GM19397 (cell line): ENCODE data around the gene TMEM44.
"Not testable (repeated sequence)": the region's sequence is repeated elsewhere in the genome, so short reads cannot be mapped to it uniquely, and the experiment has no call there.

Experiments used
- ATAC-seq: cut with Tn5 transposase; IDR thresholded peaks from one replicate; pipeline ENCODE4 v1.9.1; 2021; ENCODE audit warnings: mild to moderate bottlenecking, moderate library complexity; ENCODE audit not compliant: unreplicated experiment

TMEM44 gene

DNA sequence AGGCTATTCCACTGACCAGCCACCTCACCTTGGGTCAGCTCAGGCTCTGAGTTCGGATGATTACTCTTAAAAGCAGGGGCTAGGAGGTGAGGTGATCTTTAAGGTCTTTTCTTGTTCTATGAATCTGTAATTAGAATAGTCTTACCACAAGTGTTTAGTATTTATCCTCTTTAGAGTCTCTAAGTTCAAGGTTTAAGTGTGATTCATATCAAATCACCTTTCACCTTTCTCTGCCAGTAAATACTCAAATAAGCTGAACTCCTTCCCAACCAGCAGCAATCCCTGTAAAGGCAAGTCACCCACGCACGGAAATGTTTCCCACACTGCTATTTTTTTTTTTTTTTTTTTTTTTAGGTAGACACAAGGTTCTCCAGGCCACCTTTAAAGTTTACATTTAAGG lies 14.5 kb upstream of the TMEM44 start:
- ATAC-seq, result no peak

DNA sequence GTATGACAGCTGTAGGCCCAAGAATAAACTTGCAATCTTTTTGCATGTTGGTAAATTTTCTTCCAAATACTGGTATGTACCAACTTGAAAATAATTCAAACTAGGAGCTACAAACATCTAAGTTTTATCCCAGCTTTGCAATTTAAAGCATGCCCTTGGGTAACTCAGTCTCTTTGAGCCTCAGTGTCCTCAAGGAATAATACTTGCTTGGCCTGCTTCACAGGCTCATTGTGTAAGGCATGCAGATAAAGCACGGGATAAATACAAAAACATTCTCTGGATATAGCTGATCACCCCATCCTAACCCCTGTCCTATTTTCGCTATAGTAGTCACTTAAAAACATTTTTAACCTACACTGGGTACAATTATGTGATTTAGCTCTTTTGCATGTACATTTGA lies 9.6 kb upstream of the TMEM44 start:
- no peak for ATAC-seq

DNA sequence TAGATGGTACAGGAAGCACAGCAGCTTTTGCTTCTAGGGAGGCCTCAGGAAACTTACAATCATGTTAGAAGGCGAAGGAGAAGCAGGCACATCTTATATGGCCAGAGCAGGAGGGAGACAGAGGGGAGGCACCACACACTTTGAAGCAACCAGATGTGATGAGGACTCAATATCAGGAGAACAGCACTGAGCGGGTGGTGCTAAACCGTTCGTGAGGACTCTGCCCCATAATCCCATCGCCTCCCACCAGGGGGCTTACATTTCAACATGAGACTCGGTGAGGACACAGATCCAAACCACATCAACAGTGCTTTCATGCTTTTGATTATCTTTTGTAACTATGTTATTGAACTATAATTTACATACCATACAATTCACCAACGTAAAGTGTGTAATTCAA lies 7.6 kb upstream of the TMEM44 start:
- ATAC-seq, result no peak

DNA sequence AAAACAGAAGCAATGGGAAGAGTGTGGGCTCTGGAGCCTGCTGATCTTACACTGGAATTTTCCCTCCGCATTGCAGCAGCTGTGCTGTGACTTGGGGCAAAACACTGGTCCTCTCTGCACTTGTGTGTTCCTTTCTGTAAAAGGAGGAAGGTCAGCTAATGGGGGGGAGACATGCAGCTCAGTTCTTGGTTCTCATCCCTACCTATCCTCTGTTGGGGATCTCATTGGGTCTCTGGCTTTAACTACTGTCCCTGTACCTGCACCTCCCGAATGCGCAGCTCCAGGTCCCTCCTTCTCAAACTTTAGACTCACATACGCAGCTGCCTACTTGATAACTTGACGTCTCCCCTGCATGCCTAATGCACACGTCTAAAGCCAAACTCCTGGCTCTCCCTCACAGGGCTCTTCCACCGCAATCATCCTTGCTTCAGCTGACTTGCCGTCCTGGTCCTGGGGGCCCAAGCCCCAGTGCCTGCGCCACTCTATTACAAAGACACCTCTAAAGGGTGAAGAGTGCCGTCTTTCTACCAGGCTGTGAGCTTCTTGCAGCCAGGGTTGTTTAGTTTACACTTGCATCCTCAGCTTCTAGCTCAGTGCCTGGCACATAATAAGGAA lies 5.9 kb upstream of the TMEM44 start:
- no peak for ATAC-seq

DNA sequence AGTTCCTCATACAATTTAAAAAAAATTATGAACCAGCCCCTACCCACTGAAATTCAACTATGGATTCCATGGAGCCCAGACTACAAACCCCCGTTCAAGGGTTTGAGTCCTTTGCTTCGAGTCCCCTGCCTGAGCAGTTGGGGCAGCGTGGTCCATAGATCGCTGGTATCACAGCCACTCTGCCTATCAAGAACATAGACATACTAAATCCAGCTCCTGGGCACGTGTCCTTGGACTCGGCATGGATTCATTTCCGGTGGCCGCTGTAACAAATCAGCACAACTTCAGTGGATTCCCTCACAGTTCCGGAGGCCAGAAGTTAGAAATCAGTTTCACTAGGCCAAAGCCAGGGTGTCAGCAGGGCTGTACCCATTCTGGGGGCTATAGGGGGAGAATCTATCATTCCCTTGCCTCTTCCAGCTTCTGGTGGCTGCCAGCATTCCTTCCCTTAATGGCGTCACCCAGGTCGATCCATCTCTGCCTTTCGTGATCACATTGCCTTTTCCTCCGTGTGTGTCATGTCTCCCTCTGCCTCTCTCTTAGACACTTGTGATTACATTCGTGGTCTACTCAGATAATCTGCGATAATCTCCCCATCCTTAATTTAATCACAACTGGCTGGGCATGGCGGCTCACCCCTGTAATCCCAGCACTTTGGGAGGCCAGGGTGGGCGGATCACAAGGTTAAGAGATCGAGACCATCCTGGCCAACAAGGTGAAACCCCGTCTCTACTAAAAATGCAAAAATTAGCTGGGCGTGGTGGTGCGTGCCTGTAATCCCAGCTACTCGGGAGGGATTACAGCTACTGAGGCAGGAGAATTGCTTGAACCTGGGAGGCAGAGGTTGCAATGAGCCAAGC lies 4.6 kb upstream of the TMEM44 start:
- no peak for ATAC-seq

DNA sequence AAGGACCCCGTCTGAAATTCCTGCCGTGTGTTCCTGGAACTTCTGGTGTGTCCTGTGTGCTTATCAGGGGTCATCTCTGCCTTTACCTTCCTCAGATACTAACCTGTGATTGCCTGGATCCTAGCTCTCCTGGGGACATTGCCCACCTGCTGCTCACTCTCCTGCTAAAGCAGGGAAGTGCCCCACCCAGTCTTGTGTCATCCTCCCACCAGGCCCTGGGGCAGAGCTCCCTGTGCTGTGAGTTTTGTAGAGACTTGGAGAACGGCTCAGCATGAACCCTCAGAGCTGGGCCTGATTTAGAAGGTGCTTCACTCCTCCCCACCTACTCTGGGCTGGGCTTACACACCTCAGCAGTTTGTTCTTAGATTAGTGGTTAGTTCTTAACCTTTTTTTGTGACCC lies 3.8 kb upstream of the TMEM44 start:
- ATAC-seq, result no peak

DNA sequence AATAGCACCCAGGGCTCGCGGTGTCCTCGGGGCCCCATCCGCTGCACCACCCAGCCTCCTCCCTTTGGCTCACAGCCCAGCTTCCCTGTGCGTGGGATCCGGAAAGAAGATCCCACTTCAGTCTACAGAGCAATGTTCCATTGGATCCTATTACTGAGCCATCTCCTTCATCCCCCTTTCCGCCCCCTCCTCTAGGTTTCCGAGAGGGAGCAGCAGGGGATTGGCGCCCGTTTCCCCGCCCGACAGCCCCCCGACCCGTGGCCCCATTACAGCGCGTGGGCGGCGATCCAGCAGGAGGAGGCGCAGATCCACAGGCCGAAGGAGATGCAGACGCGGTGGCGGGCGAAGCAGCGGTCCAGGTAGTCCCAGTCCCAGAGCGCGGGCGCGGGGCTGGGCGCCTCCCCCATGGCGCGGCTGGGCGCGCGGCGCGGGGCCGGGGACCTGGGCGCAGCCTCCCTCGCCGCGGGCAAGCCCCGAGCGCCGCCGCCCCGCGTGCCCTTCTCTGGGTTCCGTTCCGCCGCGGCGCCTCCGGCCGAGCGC lies 340 bp downstream of the TMEM44 start:
- peak; percentile 59 for ATAC-seq

DNA sequence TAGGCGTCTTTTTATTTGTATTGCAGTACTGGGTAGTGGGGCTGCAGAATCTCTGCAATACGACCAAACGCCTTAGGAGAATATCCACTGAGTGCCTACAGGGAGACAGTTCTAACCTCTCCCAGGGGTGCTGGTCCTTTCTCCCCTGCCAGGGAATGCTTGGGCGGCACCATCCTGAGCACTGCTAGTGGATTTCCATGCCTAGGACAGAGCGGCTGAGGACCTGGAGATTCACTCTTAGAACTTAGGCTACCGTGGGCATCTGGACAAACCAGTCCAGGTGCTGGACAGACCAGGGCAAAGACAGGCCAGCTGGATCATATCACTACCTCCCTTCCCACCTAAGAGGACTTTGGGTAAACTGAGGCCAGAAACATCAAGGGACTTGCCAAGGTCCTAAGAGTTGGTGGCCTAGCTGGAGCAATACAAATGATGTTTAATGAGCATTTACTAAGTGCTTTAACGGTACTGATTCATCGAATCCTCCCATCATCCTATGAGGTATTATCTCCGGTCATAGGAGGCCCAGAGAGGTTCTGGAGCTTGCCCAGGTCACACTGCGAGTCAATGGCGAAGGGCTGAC lies 902 bp downstream of the TMEM44 start:
- no peak for ATAC-seq

DNA sequence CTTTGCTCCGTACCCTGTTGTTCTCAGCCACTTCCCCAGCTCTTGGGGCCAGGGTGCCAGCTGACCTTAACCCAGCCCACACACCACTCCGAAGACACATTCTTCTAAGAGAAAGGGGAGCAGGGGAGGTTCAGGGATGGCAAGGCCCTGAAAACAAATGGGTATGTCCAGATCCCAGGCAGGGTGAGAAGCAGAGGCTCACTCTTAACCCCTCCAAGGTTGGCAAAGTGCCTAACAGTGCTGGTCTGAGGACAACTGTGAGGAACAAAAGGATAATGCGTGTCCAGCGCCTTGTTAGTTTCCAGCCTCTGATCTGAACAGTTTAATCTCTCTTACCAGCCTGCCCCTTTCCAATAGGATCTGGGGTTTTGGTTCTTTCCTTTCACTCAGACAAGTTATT lies 1.5 kb downstream of the TMEM44 start:
- no peak for ATAC-seq

DNA sequence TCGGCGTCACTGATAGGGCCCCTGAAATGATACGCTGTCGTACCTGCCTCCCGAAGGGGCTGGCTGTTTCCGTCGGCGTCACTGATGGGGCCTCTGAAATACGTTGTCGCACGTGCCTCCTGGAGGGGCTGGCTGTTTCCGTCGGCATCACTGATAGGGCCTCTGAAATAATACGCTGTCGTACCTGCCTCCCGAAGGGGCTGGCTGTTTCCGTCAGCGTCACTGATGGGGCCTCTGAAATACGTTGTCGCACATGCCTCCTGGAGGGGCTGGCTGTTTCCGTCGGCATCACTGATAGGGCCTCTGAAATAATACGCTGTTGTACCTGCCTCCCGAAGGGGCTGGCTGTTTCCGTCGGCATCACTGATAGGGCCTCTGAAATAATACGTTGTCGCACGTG lies 2.5 kb downstream of the TMEM44 start:
- ATAC-seq, result not testable (repeated sequence)

DNA sequence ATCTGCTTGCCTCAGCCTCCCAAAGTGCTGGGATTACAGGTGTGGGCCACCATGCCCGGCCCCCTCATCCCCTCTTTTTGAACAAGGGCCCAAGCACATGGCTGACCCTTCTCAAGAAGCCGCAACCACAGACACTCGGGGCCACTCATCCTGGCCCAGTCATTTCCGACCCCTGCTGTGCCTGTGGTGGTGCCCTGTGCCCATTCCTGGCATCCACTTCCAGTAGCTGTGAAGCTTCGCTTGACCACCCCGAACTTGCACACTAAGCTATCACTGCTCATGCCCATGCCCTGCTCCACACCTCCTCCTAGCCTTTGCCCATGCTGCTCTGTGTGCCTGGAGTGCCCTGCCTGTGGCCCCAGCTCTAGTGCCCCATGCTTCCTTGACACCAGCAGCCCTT lies 8.3 kb downstream of the TMEM44 start:
- no peak for ATAC-seq

DNA sequence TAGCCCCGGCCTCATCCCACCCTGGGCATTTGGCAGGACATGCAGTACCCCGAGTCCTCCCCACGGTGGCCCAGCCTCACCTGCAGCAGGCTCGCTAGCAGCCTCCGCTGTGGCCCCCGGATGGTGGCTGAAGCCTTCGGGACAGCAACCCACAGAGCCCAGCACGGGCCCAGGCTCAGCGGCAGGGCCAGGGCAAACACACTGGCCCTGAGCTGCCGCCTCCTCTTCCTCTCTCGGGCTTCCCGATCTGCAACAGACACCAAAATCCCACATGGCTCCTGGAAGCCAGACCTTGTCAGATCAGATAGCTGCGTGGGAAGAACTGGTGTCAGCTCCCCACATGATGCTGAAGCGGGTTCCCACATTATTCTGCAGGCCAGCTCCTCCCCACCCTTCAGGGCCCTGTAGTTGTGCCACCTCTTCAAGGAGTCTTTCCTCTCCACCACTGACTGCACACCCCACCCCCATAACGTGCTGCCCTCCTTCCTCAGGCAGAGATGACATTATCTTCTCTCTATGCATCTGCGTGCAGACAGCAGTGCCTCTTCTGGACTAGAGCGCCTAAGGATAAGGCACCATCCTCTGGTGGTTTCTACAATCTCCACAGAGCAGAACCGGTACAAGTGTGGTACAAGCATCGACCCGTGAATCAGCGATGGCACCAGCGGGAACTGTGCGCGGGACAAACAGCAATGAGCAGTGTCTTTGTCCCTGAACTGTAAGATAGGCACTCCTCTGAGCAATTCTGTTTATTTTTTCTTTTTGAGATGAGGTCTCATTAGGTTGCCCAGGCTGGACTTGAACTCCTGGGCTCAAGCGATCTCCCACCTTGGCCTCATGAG lies 9.5 kb downstream of the TMEM44 start:
- no peak for ATAC-seq

DNA sequence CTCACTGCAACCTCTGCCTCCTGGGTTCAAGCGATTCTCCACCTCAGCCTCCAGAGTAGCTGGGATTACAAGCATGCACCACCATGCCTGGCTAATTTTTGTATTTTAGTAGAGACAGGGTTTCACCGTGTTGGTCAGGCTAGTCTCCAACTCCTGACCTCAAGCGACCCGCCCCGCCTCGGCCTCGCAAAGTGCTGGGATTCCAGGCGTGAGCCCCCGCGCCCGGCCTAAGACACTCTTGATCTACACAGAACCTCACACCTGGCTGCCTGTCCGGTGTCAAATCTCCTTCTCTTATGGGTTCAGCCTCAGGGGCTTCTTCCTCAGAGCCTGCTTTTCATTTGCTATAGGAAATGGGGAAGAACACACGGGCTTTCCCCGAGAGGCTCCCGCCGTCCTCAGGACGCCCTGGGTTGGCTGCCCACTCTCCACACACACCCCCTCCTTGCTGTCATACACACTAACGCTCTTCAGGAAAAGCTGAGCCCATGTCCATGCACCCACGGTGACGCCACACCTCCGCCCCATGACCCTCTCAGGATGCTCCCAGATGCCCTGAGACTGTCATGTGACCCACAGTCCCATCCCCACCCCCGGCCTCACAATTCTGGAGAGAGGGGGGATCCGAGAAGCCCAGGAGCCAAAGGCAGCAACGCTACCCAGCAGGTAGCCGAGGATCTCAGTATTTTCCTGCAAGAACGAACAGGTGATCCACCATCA lies 10.4 kb downstream of the TMEM44 start:
- ATAC-seq, result no peak

DNA sequence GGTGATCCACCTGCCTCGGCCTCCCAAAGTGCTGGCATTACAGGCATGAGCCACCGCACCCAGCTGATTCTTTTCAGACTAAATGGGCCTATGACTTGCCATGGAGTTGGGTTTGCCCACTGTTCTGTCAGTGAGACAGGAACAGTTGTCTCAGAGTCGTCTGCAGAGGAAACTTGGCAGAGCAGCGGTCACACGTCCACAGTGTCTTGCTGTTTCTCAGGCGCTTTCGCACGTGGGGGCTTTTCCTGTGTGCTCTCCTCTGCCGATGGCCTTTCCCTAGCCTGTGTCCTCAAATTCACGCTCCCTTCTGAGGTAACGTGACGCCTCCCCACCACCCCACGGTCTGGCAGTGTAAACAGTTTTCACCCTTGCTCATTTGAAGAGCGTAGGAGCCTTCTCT lies 11.3 kb downstream of the TMEM44 start:
- ATAC-seq, result no peak

DNA sequence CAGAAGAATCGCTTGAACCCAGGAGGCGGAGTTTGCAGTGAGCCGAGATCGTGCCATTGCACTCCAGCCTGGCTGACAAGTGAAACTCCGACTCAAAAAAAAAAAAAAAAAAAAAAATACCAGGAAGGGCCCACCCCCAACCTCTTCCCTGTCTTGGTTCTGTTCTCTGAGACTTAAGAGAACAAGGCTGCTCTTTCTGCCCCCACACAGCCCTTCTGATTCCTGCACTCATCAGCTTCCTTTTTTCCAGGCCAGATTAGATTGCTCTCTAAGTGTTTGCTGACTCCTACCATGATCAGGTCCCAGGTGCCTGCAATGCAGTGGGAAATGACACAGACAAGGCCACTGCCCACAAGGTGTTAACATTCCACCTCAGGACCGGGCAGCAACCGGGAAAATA lies 13.0 kb downstream of the TMEM44 start:
- no peak for ATAC-seq

DNA sequence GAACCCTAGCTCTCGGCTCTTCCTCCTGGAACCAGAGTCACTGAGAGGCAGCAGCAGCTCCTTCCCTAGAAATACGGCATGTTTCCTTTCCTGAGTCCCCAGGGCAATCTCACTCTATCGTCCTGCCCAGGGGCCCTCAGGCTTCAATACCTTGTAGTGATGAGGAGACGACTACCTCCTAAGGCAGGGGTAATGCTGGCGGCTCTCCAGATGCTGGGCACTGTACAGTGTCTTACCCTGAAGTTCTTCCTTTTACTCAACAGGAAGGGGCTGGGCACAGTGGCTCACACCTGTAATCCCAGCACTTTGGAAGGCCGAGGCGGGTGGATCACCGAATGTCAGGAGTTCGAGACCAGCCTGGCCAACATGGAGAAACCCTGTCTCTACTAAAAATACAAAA lies 13.5 kb downstream of the TMEM44 start:
- no peak for ATAC-seq

DNA sequence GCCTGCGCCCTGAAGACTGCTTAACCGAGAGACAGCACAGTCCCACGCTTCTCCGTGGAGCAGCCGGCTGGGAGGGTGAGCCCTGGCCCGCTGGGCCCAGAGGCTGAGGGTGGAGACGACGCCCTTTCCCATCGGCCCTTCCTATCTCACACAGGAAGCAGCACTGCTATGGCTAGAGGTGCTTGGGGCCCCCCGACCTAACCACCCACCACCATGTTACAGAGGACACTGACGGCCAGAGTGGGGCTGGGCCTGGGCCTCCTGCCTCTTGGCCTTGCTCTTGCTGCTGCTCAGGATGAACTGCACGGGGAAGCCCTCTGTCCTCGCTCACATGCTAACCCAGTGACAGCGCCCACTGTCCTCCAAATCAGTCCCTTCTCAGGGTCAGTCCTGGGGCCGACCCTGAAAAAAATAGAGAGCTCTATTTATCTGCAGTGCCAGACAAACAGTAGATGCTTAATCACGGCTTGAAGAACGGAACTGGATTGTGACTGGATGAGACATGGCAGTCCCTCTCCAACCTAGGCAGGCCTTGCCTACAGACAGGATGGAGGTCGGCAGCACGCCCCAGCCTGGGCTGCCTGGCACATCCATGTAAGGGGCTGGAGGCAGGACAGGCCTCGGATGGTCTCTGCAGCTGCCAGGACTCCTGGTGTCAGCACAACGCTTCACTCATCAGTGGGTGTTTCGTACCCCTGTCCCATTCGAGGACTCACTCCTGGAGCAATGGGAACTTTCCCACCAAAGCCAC lies 14.2 kb downstream of the TMEM44 start:
- no peak for ATAC-seq

DNA sequence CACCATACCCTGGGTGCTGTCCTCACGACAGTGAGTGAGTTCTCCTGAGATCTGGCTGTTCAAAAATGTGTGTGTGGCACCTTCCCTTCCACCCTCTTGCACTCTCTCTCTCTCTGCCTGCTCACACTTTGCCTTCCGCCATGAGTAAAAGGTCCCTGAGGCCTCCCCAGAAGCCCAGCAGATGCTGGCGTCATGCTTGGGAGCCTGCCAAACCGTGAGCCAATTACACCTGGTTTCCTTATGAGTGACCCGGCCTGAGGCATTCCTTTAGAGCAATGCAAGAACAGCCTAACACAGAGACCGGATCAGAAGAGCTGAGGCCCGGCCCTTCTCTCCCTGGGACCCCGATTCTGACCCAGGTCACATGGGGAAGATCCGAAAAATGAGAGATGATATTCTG lies 15.4 kb downstream of the TMEM44 start:
- ATAC-seq, result no peak

DNA sequence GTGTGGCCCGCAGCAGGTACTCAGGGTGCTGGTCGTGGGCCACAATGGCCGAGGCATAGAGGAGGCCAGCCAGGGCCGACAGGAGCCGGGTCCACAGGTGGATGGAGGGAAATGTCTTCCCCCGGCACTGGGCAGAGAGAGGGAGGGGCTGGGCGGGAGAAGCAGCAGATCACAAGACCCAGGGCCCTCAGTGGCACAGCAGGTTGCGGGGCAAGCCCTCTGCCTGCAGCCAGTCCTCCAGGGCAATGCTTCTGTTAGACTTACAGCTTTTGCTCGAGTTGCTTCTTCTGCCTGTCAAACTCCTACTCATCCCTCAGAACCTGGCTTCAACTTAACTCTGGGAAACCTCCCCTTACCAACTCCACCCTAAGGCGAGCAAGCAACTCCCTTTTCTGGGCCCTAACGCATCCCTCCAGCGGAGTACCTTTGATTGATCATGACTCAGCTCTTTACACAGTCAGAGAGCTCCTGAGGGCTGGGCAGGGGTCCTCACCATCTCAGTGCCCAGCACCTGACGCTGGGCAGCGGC lies 16.0 kb downstream of the TMEM44 start:
- ATAC-seq, result no peak

DNA sequence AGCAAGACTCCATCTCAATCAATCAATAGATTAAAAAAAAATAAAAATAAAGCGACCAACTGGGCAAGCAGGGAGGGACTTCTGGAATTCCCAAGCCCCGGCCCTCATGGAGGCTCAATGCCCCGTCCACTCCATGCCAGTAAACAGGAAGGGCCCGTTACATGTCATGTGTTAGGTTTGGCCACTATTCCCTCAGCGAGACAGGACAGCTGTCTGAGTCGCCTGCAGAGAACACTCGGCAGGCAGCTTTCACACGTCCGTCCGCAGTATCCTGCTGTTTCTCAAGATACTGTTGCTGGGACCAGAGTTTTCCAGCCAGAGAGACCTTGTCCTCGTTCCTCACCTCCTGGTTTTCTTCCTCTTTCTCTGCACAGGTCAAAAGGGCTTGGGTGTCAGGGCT lies 18.0 kb downstream of the TMEM44 start:
- no peak for ATAC-seq
